GM23338 (cell line): ENCODE data around the gene ANP32A. TPM values are rescaled to one million over a fixed set of nuclear protein-coding genes. Genes with fewer than 3 reads are reported as not detected.

Experiments
- ATAC-seq: fragments of 200-7000 bp; cut with Tn5 transposase; 3 replicates; pipeline ENCODE4 v1.9.1; 2020
- DNase-seq: peaks from one replicate; pipeline ENCODE4 v3.0.0-alpha.2; 2015; ENCODE audit warnings: low spot score
- H2AFZ ChIP-seq: fragments of 200-600 bp; sonication (generic); 2 replicates; pipeline ENCODE4 v1.8.0; 2016; ENCODE audit warnings: antibody characterized with exemption, mild to moderate bottlenecking, moderate library complexity
- H3F3A ChIP-seq: fragments of 200-600 bp; sonication (generic); replicated peaks from 2 replicates; pipeline ENCODE4 v1.8.0; 2017; ENCODE audit warnings: antibody characterized with exemption, mixed run types, low read depth
- H3K27ac ChIP-seq: fragments of 200-600 bp; sonication (generic); 2 replicates; pipeline ENCODE4 v1.6.1; 2016; ENCODE audit warnings: low read depth
- H3K27me3 ChIP-seq: fragments of 200-600 bp; sonication (generic); 2 replicates; pipeline ENCODE4 v1.8.0; 2016; ENCODE audit warnings: mild to moderate bottlenecking, mixed run types, moderate library complexity; ENCODE audit not compliant: insufficient read depth
- H3K36me3 ChIP-seq: fragments of 200-600 bp; sonication (generic); 2 replicates; pipeline ENCODE4 v1.8.0; 2016; ENCODE audit warnings: mild to moderate bottlenecking; ENCODE audit not compliant: insufficient read depth
- H3K4me1 ChIP-seq: fragments of 200-600 bp; sonication (generic); 2 replicates; pipeline ENCODE4 v1.8.0; 2016; ENCODE audit warnings: mild to moderate bottlenecking, moderate library complexity; ENCODE audit not compliant: insufficient read depth
- H3K4me2 ChIP-seq: fragments of 200-600 bp; sonication (generic); 2 replicates; pipeline ENCODE4 v1.7.1; 2017; ENCODE audit warnings: mixed run types
- H3K4me3 ChIP-seq: fragments of 200-600 bp; sonication (generic); 2 replicates; pipeline ENCODE4 v1.6.1; 2016; ENCODE audit warnings: mixed run types
- H3K79me2 ChIP-seq: fragments of 200-600 bp; sonication (generic); replicated peaks from 2 replicates; pipeline ENCODE4 v1.8.0; 2017; ENCODE audit warnings: mild to moderate bottlenecking; ENCODE audit not compliant: insufficient read depth
- H3K9me2 ChIP-seq: fragments of 200-600 bp; sonication (generic); 2 replicates; pipeline ENCODE4 v1.8.0; 2017; ENCODE audit not compliant: insufficient read depth
- H4K20me1 ChIP-seq: fragments of 200-600 bp; sonication (generic); replicated peaks from 2 replicates; pipeline ENCODE4 v1.8.0; 2017; ENCODE audit warnings: mild to moderate bottlenecking; ENCODE audit not compliant: insufficient read depth
- H3K27ac Mint-ChIP-seq: 2 replicates; pipeline ENCODE4 v1.8.0; 2020; ENCODE audit warnings: inconsistent platforms, mild to moderate bottlenecking, moderate library complexity, mixed read lengths
- H3K27me3 Mint-ChIP-seq: 3 replicates; pipeline ENCODE4 v1.8.0; 2022; ENCODE audit warnings: low read depth, mild to moderate bottlenecking, moderate library complexity, mixed read lengths, inconsistent platforms; ENCODE audit not compliant: insufficient read depth, poor library complexity
- H3K36me3 Mint-ChIP-seq: 3 replicates; pipeline ENCODE4 v1.8.0; 2021; ENCODE audit warnings: low read depth, mild to moderate bottlenecking, inconsistent platforms, moderate library complexity, mixed read lengths
- H3K4me1 Mint-ChIP-seq: 3 replicates; pipeline ENCODE4 v1.8.0; 2020; ENCODE audit warnings: mild to moderate bottlenecking, inconsistent platforms, mixed read lengths
- H3K4me3 Mint-ChIP-seq: 3 replicates; pipeline ENCODE4 v1.8.0; 2021; ENCODE audit warnings: moderate library complexity, mild to moderate bottlenecking, inconsistent platforms, mixed read lengths
- H3K9me3 Mint-ChIP-seq: 3 replicates; pipeline ENCODE4 v1.8.0; 2020; ENCODE audit warnings: moderate library complexity, mild to moderate bottlenecking, inconsistent platforms, mixed read lengths
- EZH2 ChIP-seq: fragments of 200-600 bp; sonication (generic); IDR thresholded peaks from one replicate; pipeline ENCODE4 v1.8.0; 2017; ENCODE audit warnings: antibody characterized with exemption, mild to moderate bottlenecking, low read depth; ENCODE audit not compliant: unreplicated experiment
- JUNB ChIP-seq: IDR thresholded peaks from one replicate; pipeline ENCODE4 v1.6.1; 2016; ENCODE audit warnings: antibody characterized with exemption; ENCODE audit not compliant: unreplicated experiment
- NANOG ChIP-seq: IDR thresholded peaks from 2 replicates; pipeline ENCODE4 v1.6.1; 2016; ENCODE audit warnings: antibody characterized with exemption, borderline replicate concordance
- POLR2AphosphoS5 ChIP-seq: IDR thresholded peaks from 2 replicates; pipeline ENCODE4 v1.6.1; 2016; ENCODE audit warnings: antibody characterized with exemption, low read depth
- ZNF331 ChIP-seq: fragments of 250-450 bp; sonication (Bioruptor Pico); IDR thresholded peaks from 2 replicates; pipeline ENCODE4 v1.5.0; 2020; ENCODE audit warnings: low read depth, mild to moderate bottlenecking, moderate library complexity
- polyA plus RNA-seq: library from polyadenylated mRNA; unstranded; fragments of >200 nt; fragmentation: Nextera tagmentation; extraction: Ambion mirVana; gene quantifications from 2 replicates; pipeline ENCODE4 v1.2.1, GENCODE V29; 2016
- total RNA-seq: library from RNA; depleted of rRNA; stranded (reverse); fragments of >200 nt; shearing (Covaris generic); gene quantifications from 2 replicates; pipeline ENCODE4 v1.2.3, GENCODE V29; 2014
- TF ChIP-seq, protein P1 (sequence below): IDR thresholded peaks from 2 replicates; pipeline ENCODE4 v1.6.1; 2016; ENCODE audit warnings: antibody characterized with exemption
- TF ChIP-seq, protein P2 (sequence below): IDR thresholded peaks from one replicate; pipeline ENCODE4 v1.6.1; 2018; ENCODE audit warnings: antibody characterized with exemption; ENCODE audit not compliant: unreplicated experiment
- TF ChIP-seq, protein P3 (sequence below), 2 experiments: fragments of 200-600 bp in 1 of 2; sonication (generic) in 1 of 2; conservative IDR thresholded peaks; 2 replicates each; pipeline versions ENCODE4 v1.5.1 to v1.6.1; 2016 to 2017; ENCODE audit warnings: antibody characterized with exemption in 2 of 2, low read depth in 2 of 2, mild to moderate bottlenecking in 2 of 2, moderate library complexity in 1 of 2

Gene ANP32A
- total and polyA plus RNA-seq, 2 experiments from 2014 or later = 204 to 304 TPM

DNA sequence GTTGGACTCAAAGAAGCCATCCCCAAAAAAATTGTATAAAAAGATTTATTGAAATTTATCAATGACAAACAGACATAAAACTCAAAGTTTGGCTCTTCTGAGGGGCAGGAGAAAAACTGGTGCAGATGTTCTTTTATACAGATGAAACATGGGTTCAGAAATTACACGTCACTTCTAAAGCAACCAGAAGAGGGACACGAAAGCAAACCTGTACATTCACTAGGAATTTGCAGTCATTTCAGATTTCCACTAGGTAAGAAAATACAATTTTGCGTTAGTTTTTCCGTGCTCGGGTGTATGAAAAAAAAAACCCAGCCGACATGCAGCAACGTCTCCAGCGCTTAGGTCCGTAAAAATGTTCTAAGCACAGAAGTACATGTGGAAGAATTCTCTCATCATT, 41.8 kb downstream of the ANP32A start:
- Histone ChIP-seq H3K4me2 (no peak overlapping the region), H3K36me3 (peaks cover 12% of the 10 kb centered on the region), H3K4me3 (no peak overlapping the region), H3K4me1 (peaks cover 12% of the 10 kb centered on the region), H2AFZ (no peak overlapping the region), H3K79me2 (0 out of 2 replicates have a peak, but pooled peaks cover 5% of the 10 kb centered on the region), H3F3A (0 out of 2 replicates have a peak, but pooled peaks cover 2% of the 10 kb centered on the region), H3K27ac (no peak overlapping the region), H3K27me3 (no peaks in the 10 kb centered on the region), H4K20me1 (peaks cover 6% of the 10 kb centered on the region), H3K9me2 (no peaks in the 10 kb centered on the region)
- no peak overlapping the region for H3K4me3 Mint-ChIP-seq
- peaks cover 61% of the 10 kb centered on the region for H3K36me3 Mint-ChIP-seq
- DNase-seq (no peak), ATAC-seq (no peak)
- no peak overlapping the region for H3K27ac Mint-ChIP-seq
- peaks cover 27% of the 10 kb centered on the region for H3K4me1 Mint-ChIP-seq
- H3K27me3 Mint-ChIP-seq = peaks cover 15% of the 10 kb centered on the region
- TF ChIP-seq, protein P1, sequence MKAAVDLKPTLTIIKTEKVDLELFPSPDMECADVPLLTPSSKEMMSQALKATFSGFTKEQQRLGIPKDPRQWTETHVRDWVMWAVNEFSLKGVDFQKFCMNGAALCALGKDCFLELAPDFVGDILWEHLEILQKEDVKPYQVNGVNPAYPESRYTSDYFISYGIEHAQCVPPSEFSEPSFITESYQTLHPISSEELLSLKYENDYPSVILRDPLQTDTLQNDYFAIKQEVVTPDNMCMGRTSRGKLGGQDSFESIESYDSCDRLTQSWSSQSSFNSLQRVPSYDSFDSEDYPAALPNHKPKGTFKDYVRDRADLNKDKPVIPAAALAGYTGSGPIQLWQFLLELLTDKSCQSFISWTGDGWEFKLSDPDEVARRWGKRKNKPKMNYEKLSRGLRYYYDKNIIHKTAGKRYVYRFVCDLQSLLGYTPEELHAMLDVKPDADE = no peak
- TF ChIP-seq NANOG (no peak), EZH2 (no peak), JUNB (no peak), ZNF331 (CRISPR knock-in tag) (no peak), POLR2AphosphoS5 (no peak)
- TF ChIP-seq, protein P2, sequence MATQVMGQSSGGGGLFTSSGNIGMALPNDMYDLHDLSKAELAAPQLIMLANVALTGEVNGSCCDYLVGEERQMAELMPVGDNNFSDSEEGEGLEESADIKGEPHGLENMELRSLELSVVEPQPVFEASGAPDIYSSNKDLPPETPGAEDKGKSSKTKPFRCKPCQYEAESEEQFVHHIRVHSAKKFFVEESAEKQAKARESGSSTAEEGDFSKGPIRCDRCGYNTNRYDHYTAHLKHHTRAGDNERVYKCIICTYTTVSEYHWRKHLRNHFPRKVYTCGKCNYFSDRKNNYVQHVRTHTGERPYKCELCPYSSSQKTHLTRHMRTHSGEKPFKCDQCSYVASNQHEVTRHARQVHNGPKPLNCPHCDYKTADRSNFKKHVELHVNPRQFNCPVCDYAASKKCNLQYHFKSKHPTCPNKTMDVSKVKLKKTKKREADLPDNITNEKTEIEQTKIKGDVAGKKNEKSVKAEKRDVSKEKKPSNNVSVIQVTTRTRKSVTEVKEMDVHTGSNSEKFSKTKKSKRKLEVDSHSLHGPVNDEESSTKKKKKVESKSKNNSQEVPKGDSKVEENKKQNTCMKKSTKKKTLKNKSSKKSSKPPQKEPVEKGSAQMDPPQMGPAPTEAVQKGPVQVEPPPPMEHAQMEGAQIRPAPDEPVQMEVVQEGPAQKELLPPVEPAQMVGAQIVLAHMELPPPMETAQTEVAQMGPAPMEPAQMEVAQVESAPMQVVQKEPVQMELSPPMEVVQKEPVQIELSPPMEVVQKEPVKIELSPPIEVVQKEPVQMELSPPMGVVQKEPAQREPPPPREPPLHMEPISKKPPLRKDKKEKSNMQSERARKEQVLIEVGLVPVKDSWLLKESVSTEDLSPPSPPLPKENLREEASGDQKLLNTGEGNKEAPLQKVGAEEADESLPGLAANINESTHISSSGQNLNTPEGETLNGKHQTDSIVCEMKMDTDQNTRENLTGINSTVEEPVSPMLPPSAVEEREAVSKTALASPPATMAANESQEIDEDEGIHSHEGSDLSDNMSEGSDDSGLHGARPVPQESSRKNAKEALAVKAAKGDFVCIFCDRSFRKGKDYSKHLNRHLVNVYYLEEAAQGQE = no peak
- TF ChIP-seq, protein P3, sequence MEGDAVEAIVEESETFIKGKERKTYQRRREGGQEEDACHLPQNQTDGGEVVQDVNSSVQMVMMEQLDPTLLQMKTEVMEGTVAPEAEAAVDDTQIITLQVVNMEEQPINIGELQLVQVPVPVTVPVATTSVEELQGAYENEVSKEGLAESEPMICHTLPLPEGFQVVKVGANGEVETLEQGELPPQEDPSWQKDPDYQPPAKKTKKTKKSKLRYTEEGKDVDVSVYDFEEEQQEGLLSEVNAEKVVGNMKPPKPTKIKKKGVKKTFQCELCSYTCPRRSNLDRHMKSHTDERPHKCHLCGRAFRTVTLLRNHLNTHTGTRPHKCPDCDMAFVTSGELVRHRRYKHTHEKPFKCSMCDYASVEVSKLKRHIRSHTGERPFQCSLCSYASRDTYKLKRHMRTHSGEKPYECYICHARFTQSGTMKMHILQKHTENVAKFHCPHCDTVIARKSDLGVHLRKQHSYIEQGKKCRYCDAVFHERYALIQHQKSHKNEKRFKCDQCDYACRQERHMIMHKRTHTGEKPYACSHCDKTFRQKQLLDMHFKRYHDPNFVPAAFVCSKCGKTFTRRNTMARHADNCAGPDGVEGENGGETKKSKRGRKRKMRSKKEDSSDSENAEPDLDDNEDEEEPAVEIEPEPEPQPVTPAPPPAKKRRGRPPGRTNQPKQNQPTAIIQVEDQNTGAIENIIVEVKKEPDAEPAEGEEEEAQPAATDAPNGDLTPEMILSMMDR (conservative IDR thresholded peaks at IDR 0.05; ENCODE audit: low read depth in 2 of 2) = 0 out of 4 replicates have a peak, but pooled peaks of 1 of the 2 experiments have one; percentile 13
- no peaks in the 10 kb centered on the region; the same call in 2 of the 3 replicates for H3K9me3 Mint-ChIP-seq
